NCI-H2196 (cell line): ENCODE data around the gene COL4A4.
A peak's percentile ranks its signal among the peaks of the same experiment; 100 is the strongest.

Experiments
- DNase-seq: peaks from one replicate; lab custom pipeline; 2025; ENCODE audit not compliant: unreplicated experiment; lab: John Stamatoyannopoulos, UW

Gene COL4A4

GRCh38 chr2:227033471-227034148 lies 130.4 kb downstream of the COL4A4 start:
- peak; percentile 5 for DNase-seq

- DNase-seq: no peak
Measured at GRCh38 chr2:227031379-227031778, 132.6 kb downstream of the COL4A4 start.

GRCh38 chr2:227030789-227031188 lies 133.2 kb downstream of the COL4A4 start:
- no peak for DNase-seq

- DNase-seq: no peak
Measured at GRCh38 chr2:227029426-227030105, 134.4 kb downstream of the COL4A4 start.

- no peak for DNase-seq
Measured at GRCh38 chr2:227025510-227025909, 138.5 kb downstream of the COL4A4 start.

- DNase-seq: no peak
Measured at GRCh38 chr2:227022608-227023007, 141.4 kb downstream of the COL4A4 start.

GRCh38 chr2:227020416-227020815 lies 143.6 kb downstream of the COL4A4 start:
- no peak for DNase-seq

GRCh38 chr2:227016894-227017293 lies 147.1 kb downstream of the COL4A4 start:
- DNase-seq: no peak

GRCh38 chr2:227013881-227014280 lies 150.1 kb downstream of the COL4A4 start:
- no peak for DNase-seq

GRCh38 chr2:227013330-227013729 lies 150.7 kb downstream of the COL4A4 start:
- DNase-seq: no peak

GRCh38 chr2:227010433-227010832 lies 153.6 kb downstream of the COL4A4 start:
- no peak for DNase-seq

GRCh38 chr2:227007940-227008339 lies 156.1 kb downstream of the COL4A4 start:
- DNase-seq: no peak

GRCh38 chr2:227007148-227007547 lies 156.9 kb downstream of the COL4A4 start:
- no peak for DNase-seq

GRCh38 chr2:227006189-227006897 lies 157.7 kb downstream of the COL4A4 start:
- DNase-seq: no peak

GRCh38 chr2:227004482-227004881 lies 159.5 kb downstream of the COL4A4 start:
- no peak for DNase-seq

- no peak for DNase-seq
Measured at GRCh38 chr2:227000123-227000522, 163.9 kb downstream of the COL4A4 start.

GRCh38 chr2:226999661-227000060 lies 164.3 kb downstream of the COL4A4 start:
- no peak for DNase-seq

GRCh38 chr2:226995625-226996041 lies 168.4 kb downstream of the COL4A4 start:
- DNase-seq: no peak

- no peak for DNase-seq
Measured at GRCh38 chr2:226994775-226995174, 169.2 kb downstream of the COL4A4 start.

- no peak for DNase-seq
Measured at GRCh38 chr2:226993171-226993570, 170.8 kb downstream of the COL4A4 start.

GRCh38 chr2:226991663-226992062 lies 172.3 kb downstream of the COL4A4 start:
- no peak for DNase-seq

- DNase-seq: no peak
Measured at GRCh38 chr2:226985583-226985946, 178.4 kb downstream of the COL4A4 start.
